Caco-2 (cell line): ENCODE measurements around the gene ATP2C1. TPM values are rescaled to one million over a fixed set of nuclear protein-coding genes. Genes with fewer than 3 reads are reported as not detected.

ENCODE experiments used
- BruUV-seq: library from RNA; stranded (reverse); fragments of 400-500 nt; replicated peaks from 2 replicates; lab custom pipeline; 2021; lab: Mats Ljungman, UMichigan
- CTCF ChIA-PET: fragments of 300-600 bp; sonication (Branson Sonifier 250); formaldehyde crosslinking; loops from one replicate; lab custom pipeline; 2022; ENCODE audit warnings: antibody characterized with exemption; lab: Charles Lee
- POLR2A ChIA-PET: fragments of 300-600 bp; sonication (Branson Sonifier 250); formaldehyde crosslinking; loops from one replicate; lab custom pipeline; 2022; ENCODE audit warnings: antibody characterized with exemption; lab: Charles Lee
- DNase-seq, 2 experiments: peaks; one replicate each; pipeline versions ENCODE4 v3.0.0 to v3.0.0-alpha.2; 2020 to 2022
- H3K27me3 ChIP-seq: replicated peaks from 2 replicates; pipeline ENCODE4 v1.6.0; 2011; ENCODE audit warnings: low read length; ENCODE audit not compliant: control insufficient read depth, insufficient read depth
- H3K36me3 ChIP-seq: 2 replicates; pipeline ENCODE4 v1.5.1; 2011; ENCODE audit warnings: low read length; ENCODE audit not compliant: control insufficient read depth, insufficient read depth
- H3K4me1 ChIP-seq: fragments of 250-450 bp; sonication (Bioruptor Pico); 2 replicates; pipeline ENCODE4 v1.5.1; 2020; ENCODE audit warnings: mild to moderate bottlenecking
- H3K4me3 ChIP-seq: 2 replicates; pipeline ENCODE4 v1.5.1; 2011; ENCODE audit warnings: low read depth, mild to moderate bottlenecking, control low read depth, low read length
- H3K9me3 ChIP-seq: fragments of 250-450 bp; sonication (Bioruptor Pico); 2 replicates; pipeline ENCODE4 v1.5.1; 2020; ENCODE audit warnings: mild to moderate bottlenecking, moderate library complexity
- H3K27ac Mint-ChIP-seq: one replicate; pipeline ENCODE4 v1.8.0; 2022; ENCODE audit warnings: mixed read lengths; ENCODE audit not compliant: unreplicated experiment
- H3K27me3 Mint-ChIP-seq: one replicate; pipeline ENCODE4 v1.8.0; 2022; ENCODE audit warnings: mixed read lengths; ENCODE audit not compliant: insufficient read depth, unreplicated experiment
- H3K36me3 Mint-ChIP-seq: one replicate; pipeline ENCODE4 v1.8.0; 2022; ENCODE audit warnings: mild to moderate bottlenecking, mixed read lengths; ENCODE audit not compliant: insufficient read depth, unreplicated experiment
- H3K4me1 Mint-ChIP-seq: one replicate; pipeline ENCODE4 v1.8.0; 2022; ENCODE audit warnings: low read depth, mixed read lengths; ENCODE audit not compliant: unreplicated experiment
- H3K4me3 Mint-ChIP-seq: one replicate; pipeline ENCODE4 v1.8.0; 2022; ENCODE audit warnings: mild to moderate bottlenecking, moderate library complexity, mixed read lengths; ENCODE audit not compliant: unreplicated experiment
- H3K9me3 Mint-ChIP-seq: one replicate; pipeline ENCODE4 v1.8.0; 2022; ENCODE audit warnings: mixed read lengths; ENCODE audit not compliant: unreplicated experiment
- CTCF ChIP-seq, 2 experiments: fragments of 200-600 bp in 1 of 2; IDR thresholded peaks; 1 replicate in 1 of 2; 2 replicates in 1 of 2; pipeline versions ENCODE4 v1.5.1 to v1.8.0; 2011 to 2022; ENCODE audit warnings: antibody characterized with exemption in 1 of 2, control low read depth in 1 of 2, inconsistent platforms in 1 of 2, low read depth in 1 of 2, low read length in 1 of 2, mild to moderate bottlenecking in 1 of 2, moderate library complexity in 1 of 2; ENCODE audit not compliant: insufficient read depth in 1 of 2, severe bottlenecking in 1 of 2, unreplicated experiment in 1 of 2
- intact Hi-C: fragments of 100-400 bp; cut with micrococcal nuclease; formaldehyde crosslinking; loops from one replicate; pipeline ENCODE4 v1.10.0; 2022; ENCODE audit not compliant: unreplicated experiment
- total RNA-seq: library from RNA; stranded (reverse); gene quantifications from 2 replicates; pipeline ENCODE4 v1.2.3, GENCODE V29; 2022

The ATP2C1 gene
- total RNA-seq, 1 experiment from 2014 or later: 64.9 TPM

DNA sequence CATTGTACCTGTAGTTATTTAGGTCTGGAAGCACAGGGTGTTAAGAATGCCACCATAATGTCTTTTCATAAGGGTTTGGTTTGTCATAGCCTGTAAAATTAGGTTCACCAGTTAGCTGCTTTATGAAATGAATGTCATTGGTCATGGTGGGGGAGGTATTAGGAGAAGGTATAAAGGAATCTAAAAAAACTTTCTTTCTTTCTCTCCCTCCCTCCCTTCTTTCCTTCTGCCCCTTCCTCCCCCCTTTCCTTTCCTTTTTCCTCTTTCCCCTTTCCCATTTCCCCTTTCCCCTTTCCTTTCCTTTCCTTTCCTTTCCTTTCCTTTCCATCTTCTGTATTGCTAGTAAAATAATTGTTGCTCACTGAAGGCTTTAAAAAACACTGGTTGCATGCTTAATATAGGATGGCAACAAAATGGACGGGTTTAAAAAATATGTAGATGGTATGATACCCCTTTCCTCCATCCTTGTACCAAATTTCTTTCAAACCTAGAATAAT, 9.6 kb downstream of the ATP2C1 start:
- Histone ChIP-seq H3K36me3 (no peaks in the 10 kb centered on the region), H3K27me3 (no peaks in the 10 kb centered on the region), H3K4me1 (peaks cover 9% of the 10 kb centered on the region), H3K4me3 (no peak overlapping the region), H3K9me3 (no peaks in the 10 kb centered on the region)
- ChIA-PET CTCF (no interaction called here), POLR2A (no interaction called here)
- no TSS peak for BruUV-seq
- Mint-ChIP-seq H3K4me1 (peaks cover 15% of the 10 kb centered on the region), H3K27me3 (no peaks in the 10 kb centered on the region), H3K27ac (no peak overlapping the region), H3K4me3 (no peak overlapping the region), H3K36me3 (no peaks in the 10 kb centered on the region), H3K9me3 (no peaks in the 10 kb centered on the region)
- intact Hi-C loops: no loop called here
- TF ChIP-seq CTCF (IDR thresholded peaks at IDR 0.05; ENCODE audit: insufficient read depth in 1 of 2, low read depth in 1 of 2, low read length in 1 of 2, severe bottlenecking in 1 of 2, unreplicated experiment in 1 of 2): no peak
- DNase-seq: no peak

DNA sequence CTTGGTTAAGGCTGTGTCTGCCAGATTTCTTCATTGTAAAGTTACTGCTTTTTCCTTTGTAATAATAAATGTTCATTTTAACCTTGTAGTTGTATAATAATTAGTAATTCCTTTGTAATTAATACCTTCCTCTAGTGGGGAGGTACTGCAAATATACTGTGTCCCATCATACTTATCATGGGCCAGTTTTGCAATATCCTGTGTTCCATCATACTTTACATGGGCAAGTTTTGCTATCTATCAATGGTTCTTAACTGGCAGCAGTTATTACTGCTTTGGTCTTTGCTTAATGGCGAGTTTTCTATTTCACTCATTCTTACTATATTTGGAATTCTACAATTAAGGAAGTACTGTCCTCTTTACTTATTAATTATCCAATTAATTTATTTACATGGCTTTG, 10.6 kb downstream of the ATP2C1 start:
- CTCF ChIA-PET: no interaction called here

DNA sequence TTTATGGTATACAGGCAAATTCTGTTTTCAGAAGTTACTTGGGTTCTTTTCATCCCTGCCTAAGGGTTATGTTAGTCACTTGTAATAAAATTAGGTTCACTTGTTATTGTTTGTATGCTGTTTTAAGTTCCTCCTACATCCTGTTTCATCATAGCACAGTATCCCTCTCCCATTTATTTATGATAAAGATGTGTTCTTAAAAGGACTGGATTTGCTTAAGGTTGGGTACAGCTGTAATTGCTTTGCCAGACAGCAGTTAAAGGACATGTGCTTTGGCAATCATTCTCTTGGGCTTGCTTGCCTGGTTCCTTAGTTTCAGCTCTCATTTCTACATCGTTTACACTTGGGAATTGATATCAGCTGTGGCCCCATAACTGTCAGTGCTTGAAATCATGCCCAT, 11.7 kb downstream of the ATP2C1 start:
- intact Hi-C loops: no loop called here

More for the DNA sequence above, 10.6 kb downstream of the ATP2C1 start:
- no TSS peak for BruUV-seq
- Mint-ChIP-seq H3K36me3 (no peaks in the 10 kb centered on the region), H3K9me3 (no peaks in the 10 kb centered on the region), H3K4me1 (peaks cover 15% of the 10 kb centered on the region), H3K27me3 (no peaks in the 10 kb centered on the region), H3K27ac (no peak overlapping the region), H3K4me3 (no peak overlapping the region)
- TF ChIP-seq CTCF (IDR thresholded peaks at IDR 0.05; ENCODE audit: insufficient read depth in 1 of 2, low read depth in 1 of 2, low read length in 1 of 2, severe bottlenecking in 1 of 2, unreplicated experiment in 1 of 2): no peak
- H3K4me1 ChIP-seq: peaks cover 9% of the 10 kb centered on the region
- POLR2A ChIA-PET: no interaction called here
- DNase-seq: no peak
- H3K4me3 ChIP-seq: no peak overlapping the region
- intact Hi-C loops: no loop called here
- no peaks in the 10 kb centered on the region for H3K9me3 ChIP-seq
- H3K27me3 ChIP-seq: no peaks in the 10 kb centered on the region
- no peaks in the 10 kb centered on the region for H3K36me3 ChIP-seq

More for the DNA sequence above, 11.7 kb downstream of the ATP2C1 start:
- H3K4me1 ChIP-seq: peaks cover 9% of the 10 kb centered on the region
- Mint-ChIP-seq H3K27ac (no peak overlapping the region), H3K4me3 (no peak overlapping the region), H3K27me3 (no peaks in the 10 kb centered on the region), H3K36me3 (no peaks in the 10 kb centered on the region), H3K4me1 (peaks cover 15% of the 10 kb centered on the region), H3K9me3 (no peaks in the 10 kb centered on the region)
- TF ChIP-seq CTCF (IDR thresholded peaks at IDR 0.05; ENCODE audit: insufficient read depth in 1 of 2, low read depth in 1 of 2, low read length in 1 of 2, severe bottlenecking in 1 of 2, unreplicated experiment in 1 of 2): no peak
- no TSS peak for BruUV-seq
- no peaks in the 10 kb centered on the region for H3K36me3 ChIP-seq
- DNase-seq: no peak
- H3K4me3 ChIP-seq: no peak overlapping the region
- POLR2A ChIA-PET: no interaction called here
- no peaks in the 10 kb centered on the region for H3K9me3 ChIP-seq
- H3K27me3 ChIP-seq: no peaks in the 10 kb centered on the region
- CTCF ChIA-PET: no interaction called here
